ENCODE results near the gene ATP11A.

The ATP11A gene

DNA sequence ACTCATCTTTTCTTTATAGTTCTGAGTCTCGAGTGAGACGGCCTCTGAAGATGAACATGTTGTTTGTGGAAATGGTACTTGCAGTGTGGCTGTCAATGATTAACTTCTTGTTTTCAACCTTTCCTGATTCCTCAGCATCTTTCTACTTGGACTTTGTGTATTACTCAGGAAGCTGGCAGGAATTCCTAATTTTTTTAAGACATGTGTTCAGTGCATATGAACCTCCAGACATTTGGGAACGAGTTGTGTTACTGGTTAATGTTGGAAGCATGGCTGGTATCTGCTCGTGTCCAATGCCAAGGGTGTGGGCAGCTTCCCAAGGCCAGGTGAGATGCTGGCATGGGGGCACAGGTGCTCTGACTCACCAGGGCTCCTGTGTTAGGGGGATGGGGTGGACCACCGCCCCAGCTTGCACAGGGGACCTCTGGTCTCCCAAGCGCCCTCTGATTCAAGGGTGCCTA, 218.1 kb downstream of the ATP11A start:
- DNase-seq (ENCODE audit: low spot score), result no peak

DNA sequence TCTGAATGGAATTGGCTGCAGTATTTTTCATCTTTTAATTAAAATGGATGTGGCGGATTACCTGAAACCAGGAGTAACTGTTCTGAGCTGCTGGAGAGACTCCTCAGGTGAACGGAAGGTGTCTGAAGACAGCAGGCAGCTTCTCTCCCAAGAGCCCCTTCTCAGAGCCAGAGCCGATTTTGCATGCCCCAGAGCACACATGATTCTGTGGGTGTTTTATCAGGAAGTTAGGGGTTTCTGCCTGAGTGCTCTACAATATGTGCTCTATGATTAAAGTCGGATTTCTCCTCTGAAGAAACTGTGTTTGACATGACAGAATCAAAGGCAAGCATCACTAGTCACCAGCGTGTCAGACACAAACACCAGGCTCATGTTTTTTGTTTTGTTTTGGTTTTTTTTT, 218.5 kb downstream of the ATP11A start:
- DNase-seq (ENCODE audit: low spot score), result no peak

DNA sequence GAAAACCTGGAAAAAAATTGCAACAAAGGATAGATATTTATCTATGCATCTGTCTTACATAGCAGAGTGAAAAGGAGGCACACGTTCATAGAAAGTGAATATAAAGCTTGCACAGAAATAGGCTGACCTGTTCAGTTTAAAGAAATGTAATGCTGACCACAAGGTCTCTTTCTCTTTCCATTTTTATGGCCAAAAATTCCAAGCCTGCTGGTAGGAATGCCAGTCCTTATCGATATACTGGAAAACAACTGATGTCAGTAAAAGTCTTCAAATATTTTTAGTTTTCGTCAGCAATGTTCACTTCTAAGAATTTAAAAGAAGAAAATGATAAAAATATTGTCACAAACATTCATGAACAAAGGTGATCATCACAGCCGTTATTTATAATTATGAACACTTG, 220.2 kb downstream of the ATP11A start:
- DNase-seq (ENCODE audit: low spot score), result no peak

DNA sequence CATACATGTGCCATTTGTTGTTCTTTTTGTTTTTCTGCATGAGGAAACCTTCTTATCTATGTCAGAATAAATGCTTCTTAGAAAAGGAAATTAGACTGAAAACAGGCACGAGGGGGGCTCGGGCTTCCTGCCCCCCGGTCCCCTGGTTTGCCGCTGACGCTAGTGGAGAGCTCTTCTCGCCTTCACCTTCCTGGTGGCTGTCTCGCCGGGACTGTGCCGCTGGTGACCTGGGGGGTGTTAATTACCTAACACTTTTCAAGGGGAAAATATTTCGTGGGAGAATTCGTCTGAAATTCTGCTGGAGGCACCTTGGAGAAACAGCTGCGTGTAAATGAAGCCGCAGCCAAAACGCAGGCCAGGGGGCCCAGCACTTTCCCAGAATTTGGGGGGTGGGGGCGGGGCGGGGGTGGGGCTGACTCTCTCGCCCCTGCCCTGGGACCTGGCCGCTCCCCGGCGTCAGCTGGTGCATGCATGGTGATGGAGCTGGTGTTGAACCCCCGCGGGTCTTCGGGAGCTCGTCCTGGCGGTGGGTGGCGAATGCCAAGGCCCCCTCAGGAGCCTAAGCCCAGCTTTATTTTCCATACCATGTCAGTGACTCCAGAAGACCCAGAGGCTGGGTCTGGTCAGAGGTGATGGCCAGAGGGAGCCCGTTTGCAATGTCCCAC, 220.9 kb downstream of the ATP11A start:
- no peak for DNase-seq (ENCODE audit: low spot score)

DNA sequence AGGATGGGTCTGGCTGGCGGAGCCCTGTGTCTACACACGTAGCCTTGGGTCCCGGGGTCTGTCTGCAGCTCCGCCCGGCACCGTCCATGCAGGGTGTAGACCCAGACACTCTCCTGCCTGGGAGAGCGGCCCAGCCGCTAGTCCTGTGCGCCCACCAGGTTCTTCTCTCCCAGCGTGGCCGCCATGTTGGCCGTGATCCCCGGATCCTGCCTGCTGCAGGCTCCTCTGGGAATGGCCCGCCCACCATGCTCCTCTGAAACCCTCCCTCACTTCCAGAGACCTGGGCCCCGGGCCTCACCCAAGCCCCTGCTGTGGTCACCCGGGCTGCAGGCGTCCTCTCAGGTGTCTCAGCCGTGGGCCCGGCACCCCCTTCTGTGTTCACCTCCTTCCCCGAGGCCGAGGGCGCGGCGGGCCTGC, 221.5 kb downstream of the ATP11A start:
- DNase-seq (ENCODE audit: low spot score), result no peak

DNA sequence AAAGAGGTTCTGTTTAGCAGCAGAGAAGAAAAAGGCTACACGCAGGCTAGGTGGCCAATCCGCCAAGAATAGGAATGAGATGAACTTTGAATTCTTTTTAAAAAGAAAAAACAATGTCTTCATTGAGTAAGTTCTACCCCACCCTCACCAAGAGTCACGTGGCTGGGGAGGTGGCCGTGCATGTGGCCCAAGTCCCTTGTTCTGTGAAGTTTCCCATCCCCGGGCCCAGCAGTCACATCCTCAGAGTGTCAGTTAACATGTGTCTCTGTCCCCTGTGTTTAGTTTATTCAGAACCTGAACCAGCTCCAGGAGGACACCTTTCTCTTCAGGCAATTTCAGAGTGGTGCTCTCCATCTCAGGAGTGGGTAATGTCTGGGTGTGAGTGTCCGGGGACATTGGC, 222.0 kb downstream of the ATP11A start:
- no peak for DNase-seq (ENCODE audit: low spot score)

DNA sequence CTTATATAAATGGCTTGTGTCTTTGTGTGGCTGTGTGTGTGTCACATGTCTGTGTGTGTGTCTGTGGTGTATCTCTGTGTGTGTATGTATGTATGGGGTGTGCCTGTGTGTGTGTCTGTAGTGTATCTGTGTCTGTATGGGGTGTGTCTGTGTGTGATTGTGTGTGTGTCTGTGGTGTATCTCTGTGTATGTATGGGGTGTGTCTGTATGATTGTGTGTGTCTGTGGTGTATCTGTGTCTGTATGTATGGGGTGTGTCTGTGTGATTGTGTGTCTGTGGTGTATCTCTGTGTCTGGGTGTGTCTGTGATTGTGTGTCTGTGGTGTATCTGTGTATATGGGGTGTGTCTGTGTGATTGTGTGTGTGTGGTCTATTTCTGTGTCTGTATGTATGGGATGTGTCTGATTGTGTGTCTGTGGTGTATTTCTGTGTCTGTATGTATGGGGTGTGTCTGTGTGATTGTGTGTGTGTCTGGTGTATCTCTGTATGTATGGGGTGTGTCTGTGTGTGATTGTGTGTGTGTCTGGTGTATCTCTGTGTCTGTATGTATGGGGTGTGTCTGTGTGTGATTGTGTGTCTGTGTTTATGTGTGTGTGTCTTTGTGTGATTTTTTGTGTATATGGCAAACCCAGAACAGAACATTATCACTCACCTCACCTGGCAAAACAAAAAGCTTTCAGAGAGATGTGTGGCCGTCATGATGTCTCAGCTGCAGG, 223.0 kb downstream of the ATP11A start:
- no peak for DNase-seq (ENCODE audit: low spot score)

DNA sequence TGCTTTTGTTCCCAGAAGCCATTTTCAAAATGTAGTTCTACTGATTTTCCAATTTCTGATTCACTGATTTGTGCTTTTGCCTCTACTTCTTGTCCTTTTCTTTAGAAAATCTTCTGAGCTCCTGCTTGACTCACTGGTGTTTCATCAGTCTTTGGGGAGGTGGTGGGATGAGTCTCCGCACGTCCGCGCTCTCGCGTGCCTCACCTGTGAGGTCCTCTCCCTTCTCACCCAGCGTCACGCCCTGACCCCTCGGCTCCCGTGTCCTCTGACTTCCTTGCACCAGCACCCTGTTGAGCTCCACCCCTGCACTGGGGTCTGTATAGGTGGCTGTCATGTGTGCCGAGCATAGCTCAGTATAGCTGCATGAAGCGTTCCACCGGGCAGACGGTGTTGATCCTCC, 226.5 kb downstream of the ATP11A start:
- no peak for DNase-seq (ENCODE audit: low spot score)

DNA sequence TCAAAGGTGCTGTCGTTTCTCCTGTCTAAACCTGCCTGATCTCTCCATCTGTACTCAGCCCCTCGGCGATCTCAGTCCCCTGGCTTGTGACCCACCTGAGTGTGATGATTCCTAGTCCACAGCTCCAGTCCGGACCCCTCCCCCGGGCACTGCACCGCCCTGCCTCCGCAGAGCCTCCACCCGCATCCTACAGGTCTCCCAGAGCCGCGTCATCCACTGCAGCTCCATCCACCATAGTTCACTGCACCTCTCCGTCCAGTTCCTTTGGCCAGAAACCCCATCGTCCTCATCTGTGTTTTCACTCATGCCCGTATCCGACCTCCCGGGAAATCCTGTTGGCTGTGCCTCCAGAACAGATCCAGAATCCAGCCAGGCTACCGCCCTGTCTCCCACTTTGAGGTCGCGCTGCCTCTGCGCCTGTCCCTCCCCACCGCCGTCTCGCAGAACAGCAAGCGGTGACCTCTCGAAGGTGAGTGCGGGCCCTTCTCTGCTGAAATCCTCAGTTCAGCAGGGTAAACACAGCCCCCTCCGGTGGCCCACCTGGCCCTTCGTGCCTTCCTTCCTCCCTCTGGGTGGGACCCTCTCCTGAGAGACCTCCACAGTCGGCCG, 227.3 kb downstream of the ATP11A start:
- no peak for DNase-seq (ENCODE audit: low spot score)

DNA sequence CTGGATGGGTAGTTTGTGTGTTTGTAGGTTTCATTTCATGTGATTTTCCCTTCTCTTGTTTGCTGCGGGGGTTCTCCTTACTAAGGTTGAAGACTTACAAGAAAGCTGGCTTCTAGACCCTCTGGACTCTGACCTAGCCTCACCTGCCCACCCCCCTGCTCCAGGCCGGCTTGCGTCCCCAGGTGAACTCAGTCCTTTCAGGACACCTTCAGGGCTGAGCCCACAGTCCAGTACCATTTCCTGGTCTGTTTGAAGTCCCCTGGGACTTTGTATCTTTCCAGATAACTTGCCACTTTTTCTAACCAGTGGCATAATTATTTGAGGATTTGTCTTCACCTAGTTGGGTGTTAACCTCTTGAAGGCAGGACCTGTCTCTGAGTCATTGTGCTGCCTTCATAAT, 227.9 kb downstream of the ATP11A start:
- no peak for DNase-seq (ENCODE audit: low spot score)

DNA sequence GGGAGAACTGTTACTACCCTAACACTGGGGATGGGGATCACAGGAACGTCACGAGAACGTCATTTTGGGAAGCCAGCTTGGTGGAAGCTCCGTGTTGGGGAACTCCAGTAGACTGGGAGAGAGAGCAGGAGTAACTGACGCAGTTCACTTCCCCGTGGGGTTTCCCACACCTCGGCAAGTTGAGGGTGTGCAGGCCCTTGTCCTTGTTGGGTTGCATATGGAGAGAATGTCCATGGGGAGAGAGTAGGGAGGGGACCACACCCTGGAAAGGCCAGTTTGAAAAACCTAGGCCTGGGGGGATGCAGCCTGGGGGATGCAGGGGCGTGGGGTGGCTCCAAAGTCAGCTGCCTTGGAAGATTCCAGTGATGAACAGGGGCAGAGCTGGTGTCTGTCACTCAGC, 228.4 kb downstream of the ATP11A start:
- DNase-seq (ENCODE audit: low spot score), result no peak

DNA sequence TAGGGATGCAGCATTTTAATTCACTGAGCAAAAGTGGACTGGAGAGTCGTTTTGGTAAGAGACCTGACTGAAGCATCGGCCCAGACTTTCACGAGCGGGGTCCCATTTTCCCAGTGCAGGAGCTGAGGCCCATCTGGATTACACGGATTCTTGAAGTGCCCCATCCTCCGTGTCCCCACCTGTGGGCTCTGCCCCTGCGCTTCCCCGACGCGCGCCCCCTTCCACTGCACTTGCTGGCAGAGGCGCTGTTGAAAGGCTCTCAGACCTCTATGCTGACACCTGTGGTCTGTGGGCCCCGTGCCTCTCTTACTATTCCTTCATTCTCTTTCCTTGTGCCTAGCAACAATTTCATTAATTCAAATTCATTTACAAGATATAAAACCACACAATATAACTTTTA, 228.9 kb downstream of the ATP11A start:
- no peak for DNase-seq (ENCODE audit: low spot score)

DNA sequence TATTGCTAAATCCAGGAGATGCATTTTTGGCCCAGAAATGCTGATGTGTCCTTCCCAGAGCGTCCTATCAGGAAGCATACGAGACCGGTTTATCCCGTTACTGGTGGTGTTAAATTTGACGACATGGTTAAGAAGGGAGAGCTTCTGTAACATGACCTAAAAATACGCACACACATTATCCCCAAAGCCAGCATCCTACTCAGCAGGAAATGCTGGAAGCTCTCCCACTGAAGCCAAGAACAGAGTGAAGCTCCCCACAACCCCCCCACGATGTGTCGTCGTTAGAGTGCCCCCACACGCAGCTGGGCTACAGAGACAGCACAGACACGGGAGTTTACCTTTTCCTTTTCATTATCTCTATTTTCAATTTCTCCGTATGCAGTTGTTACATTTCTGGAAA, 234.1 kb downstream of the ATP11A start:
- DNase-seq (ENCODE audit: low spot score), result no peak

DNA sequence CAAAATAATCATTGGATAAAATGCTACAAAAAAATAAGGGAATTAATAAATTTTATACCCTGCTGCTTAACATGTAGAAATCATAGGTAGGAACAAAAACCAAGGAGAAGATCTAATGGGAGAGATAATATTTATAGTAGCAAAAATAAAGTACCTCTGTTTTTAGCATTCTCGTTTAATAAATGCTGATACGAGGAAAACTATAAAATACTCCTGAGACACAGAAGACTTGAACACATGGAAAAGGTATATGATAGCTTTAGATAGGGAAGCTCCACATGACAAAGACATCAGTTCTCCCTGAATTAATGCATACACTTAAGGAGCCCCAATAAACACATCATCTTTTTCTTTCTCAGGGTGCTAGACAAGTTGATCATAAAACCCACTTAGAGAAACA, 234.5 kb downstream of the ATP11A start:
- DNase-seq (ENCODE audit: low spot score), result no peak

DNA sequence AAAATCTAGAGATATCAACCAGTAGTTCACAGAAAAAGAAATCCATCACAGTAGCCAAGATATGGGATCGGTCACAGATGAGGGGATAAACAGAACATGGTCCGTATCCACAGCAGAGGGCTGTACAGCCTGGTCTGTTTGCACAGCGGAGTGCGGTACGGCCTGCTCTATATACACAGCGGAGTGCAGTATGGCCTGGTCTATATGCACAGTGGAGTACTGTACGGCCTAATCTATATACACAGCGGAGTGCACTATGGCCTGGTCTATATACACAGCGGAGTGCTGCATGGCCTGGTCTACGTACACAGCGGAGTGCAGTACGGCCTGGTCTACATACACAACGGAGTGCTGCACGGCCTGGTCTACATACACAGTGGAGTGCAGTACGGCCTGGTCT, 236.2 kb downstream of the ATP11A start:
- no peak for DNase-seq (ENCODE audit: low spot score)

DNA sequence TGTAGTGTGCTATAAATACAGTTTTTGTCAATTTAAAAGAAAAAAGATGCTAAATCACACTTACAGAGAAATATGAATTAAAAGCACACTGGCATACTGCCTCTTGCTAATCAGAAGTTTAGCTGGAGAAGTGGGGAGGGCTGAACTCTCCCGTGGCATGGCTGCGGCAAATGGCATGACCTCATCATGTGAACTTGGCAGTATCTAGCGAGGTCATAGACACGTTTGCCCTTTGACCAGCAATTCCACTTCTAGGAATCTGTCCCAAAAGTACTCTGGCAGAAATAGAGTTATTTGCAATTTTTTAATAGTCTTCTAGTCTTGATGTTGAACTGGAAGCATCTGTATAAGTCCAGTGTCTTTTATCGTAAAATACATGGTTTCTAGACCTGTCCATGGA, 237.2 kb downstream of the ATP11A start:
- no peak for DNase-seq (ENCODE audit: low spot score)

DNA sequence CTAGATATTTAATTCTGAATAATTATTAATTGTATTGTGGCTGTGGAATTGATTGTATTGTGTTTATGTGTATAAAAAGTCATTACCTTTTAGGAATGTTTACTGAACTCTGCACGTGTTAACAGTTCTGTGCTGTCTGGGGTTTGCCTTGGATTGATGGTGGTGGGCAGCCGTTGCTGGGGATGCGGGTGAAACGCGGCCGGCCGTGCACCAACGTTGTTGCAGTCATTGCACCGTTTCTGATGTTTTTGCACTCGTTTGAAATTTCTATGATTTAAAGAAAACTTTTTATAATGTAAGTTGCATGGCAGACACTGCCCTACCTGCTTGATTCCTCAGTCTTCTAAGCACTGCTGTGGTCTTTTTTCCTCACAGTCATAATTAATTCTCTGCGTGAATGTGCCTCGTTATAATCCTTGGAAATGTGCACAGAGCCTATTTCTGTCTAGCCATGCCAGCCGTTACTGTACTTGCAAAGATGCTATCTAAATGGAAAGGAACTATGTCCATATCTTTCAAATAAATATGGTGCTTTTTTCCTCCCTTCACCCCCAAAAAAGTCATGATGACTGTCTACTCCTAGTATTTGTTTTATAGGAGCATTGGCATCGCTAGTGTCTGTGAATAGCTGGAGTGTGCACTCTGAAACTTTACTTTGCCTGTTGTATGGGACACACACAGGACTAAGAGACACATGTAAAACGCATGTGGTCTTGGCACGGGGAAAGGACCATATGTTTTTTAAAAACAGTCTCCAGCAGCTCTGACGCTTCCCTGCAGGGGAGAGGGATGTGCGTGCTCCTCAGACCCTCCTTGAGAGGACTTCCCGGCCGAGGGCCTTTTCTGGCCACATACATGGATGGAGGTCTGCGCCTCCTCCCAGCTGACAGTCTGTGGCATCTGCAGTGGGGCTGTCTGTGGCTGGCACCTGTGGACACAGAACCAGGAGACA, 238.5 kb downstream of the ATP11A start:
- DNase-seq (ENCODE audit: low spot score), result no peak

DNA sequence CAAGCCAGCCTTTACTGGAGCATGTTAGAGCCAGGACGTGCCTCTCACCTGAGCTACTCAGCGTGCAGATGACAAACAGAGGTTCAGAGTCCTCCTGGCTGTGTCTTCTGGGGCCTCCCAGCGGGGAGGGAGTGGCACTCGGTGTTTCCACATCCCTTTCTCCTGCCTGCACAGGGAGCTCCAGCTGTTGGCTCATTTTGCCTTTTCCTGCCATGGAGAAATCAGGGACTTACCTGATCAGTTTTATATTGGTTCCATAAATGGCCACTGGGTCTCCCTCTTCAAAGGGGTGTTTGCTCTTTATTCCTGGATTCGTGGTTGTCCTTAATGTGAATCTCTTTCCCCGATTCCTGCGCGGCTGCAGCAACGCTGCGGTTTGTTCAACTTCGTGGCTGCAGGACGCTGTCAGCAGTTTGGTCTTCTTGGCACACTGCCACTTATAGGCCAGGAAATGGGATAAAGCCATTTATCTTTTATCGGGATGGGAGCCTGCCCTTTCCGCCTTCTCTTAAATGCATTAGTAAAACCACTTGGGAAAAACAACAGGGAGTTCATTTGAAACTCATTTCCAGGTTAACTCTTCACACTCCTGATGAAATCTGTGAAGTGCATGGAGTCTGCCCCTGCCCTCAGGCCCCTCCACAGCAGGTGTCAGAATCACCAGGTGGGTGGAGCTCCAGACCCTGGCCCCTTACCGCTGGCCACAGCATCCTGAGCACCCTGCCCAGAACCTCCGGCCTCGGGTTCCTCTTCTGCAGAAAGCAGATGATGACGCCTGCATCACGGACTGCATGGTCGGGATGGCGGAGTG, 239.3 kb downstream of the ATP11A start:
- peak; percentile 39 for DNase-seq (ENCODE audit: low spot score)

DNA sequence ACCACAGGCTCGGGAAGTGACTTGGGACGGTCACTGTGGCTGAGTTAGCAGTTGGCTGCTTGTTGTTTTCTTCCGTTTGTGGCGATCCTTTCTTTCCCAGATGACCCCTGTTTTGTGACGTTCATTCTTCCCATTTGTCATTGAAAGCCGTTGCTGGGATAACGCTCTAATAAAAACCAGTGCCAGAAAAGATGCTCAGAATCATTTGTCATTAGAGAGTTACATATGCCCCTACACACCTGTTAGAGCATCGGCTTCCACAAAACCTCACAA, 239.9 kb downstream of the ATP11A start:
- no peak for DNase-seq (ENCODE audit: low spot score)

DNA sequence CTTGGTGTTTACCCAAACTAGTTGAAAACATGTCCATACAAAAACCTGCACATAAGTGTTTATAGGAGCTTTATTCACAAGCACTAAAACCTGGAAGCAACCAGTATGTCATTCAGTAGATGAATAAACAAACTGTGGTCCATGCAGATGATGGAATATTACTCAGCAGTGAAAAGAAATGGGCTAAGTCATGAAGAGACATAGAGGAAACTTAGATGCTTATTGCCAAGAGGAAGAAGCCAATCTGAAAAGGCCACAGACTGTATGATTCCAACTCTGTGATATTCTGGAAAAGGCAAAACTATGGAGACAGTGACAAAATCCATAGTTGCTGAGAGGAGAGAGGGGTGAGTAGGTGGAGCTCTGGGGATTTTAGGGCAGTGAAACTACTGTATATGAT, 240.4 kb downstream of the ATP11A start:
- no peak for DNase-seq (ENCODE audit: low spot score)

DNA sequence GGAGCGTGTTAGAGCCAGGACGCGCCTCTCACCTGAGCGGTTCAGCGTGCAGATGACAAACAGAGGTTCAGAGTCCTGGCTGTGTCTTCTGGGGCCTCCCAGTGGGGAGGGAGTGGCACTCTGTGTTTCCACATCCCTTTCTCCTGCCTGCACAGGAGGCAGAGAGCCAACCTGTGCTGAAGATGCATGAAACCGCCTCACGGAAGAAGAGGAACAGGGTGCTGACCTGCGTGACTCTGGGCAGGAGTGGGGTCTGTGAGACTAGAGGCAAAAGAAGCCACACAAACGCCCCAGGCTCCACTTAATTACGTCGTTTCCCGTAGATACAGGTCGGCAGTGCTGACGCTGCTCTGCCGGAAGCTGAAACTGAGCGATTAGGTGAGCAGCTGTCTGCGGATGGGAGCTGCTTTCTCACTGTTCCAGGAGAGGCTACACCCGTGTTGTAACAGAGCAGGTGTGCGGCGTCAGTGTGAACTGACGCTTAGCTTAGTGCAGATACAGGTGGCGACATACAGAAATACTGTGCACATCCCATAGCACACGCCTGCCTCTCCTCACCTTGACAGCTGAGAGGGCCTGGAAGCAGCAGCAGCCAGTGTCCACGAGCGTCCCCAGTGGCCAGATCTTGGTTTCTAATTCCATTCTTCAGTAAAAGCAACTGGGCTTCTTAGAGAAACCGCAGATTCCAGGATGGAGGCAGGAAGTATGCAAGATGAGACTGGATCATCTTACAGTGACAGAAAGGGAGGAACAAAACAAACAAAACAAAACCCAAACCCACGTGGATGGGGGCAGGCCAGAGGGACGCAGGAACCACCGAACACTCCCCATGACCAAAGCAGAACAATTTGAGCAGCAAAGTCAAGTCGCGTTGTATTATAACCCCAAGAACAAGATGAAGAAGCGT, 241.4 kb downstream of the ATP11A start:
- peak; percentile 45 for DNase-seq (ENCODE audit: low spot score)

Data from kidney capillary endothelial cell (primary cell).